ENCODE data around the gene SESN2. TPM values are rescaled to one million over a fixed set of nuclear protein-coding genes. Genes with fewer than 3 reads are reported as not detected.

SESN2 gene
- total and polyA plus RNA-seq, 2 donors from 2014 or later = 19.4 to 22.7 TPM

DNA sequence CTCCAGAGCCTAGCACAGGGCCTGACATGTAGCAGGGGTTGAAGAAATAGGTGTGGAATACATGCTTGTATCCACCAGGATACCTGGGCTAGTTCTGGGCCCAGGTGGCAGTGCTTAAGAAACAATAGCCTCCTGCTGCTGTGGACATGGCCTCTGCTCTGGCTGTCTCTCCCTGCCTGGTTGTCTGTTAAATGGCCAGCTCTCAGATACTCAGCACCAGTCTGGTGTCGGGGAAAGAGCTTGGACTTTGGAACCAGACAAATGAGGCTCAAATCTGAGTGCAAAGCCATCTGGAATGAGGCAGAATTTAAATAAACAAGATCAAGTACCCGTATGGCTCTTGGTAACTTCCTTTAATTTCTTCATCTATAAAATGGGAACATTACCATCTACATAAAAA lies 31.5 kb downstream of the SESN2 start:
- Histone ChIP-seq H3K36me3 (ENCODE audit: control insufficient read depth in 2 of 3, insufficient read depth in 3 of 3, low read length in 3 of 3) (no peaks in the 10 kb centered on the region), H3K4me3 (ENCODE audit: low read length in 3 of 3) (no peak overlapping the region), H3K9me3 (ENCODE audit: control insufficient read depth in 2 of 3, insufficient read depth in 1 of 3, low read length in 3 of 3) (no peaks in the 10 kb centered on the region), H3K9ac (ENCODE audit: low read length in 3 of 3) (no peak overlapping the region), H3K27ac (ENCODE audit: low read depth in 2 of 2, low read length in 2 of 2) (peak overlapping the region; percentile 3 to 7), H3K4me1 (ENCODE audit: control insufficient read depth in 2 of 3, insufficient read depth in 2 of 3, low read depth in 1 of 3, low read length in 3 of 3) (no peaks in the 10 kb centered on the region), H3K27me3 (ENCODE audit: control insufficient read depth, insufficient read depth, low read length) (no peaks in the 10 kb centered on the region)
- FAIRE-seq = no peak
- TF ChIP-seq, protein P1, sequence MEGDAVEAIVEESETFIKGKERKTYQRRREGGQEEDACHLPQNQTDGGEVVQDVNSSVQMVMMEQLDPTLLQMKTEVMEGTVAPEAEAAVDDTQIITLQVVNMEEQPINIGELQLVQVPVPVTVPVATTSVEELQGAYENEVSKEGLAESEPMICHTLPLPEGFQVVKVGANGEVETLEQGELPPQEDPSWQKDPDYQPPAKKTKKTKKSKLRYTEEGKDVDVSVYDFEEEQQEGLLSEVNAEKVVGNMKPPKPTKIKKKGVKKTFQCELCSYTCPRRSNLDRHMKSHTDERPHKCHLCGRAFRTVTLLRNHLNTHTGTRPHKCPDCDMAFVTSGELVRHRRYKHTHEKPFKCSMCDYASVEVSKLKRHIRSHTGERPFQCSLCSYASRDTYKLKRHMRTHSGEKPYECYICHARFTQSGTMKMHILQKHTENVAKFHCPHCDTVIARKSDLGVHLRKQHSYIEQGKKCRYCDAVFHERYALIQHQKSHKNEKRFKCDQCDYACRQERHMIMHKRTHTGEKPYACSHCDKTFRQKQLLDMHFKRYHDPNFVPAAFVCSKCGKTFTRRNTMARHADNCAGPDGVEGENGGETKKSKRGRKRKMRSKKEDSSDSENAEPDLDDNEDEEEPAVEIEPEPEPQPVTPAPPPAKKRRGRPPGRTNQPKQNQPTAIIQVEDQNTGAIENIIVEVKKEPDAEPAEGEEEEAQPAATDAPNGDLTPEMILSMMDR (IDR thresholded peaks at IDR 0.05; ENCODE audit: borderline replicate concordance, extremely low read depth, insufficient read depth) = no peak
- intact Hi-C loops (cut with DNase I) = no loop called here
- DNase-seq = peak in 3 of 5 donors; percentile 20 to 57 (median 23)

DNA sequence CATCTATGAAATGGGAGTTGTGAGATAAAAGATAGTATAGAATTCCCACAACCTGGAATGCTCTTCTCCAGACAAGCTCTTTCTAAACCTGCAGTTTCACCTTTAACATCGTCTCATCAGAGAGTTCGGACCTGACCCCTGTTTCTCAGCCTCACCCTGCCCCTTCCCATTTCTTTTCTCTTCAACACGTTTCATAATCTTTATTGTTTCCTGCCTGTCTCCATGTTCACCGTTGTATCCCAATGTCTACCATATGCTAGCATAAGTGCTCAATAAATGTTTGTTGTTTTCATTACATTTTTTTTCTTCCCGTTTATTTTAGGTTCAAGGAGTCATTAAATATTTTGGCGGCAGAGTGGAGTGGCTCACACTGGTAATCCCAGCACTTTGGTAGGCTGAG lies 32.4 kb downstream of the SESN2 start:
- Histone ChIP-seq H3K4me1 (ENCODE audit: control insufficient read depth in 2 of 3, insufficient read depth in 2 of 3, low read depth in 1 of 3, low read length in 3 of 3) (peaks cover 0 to 4% (median 2%) of the 10 kb centered on the region in 3 donors), H3K4me3 (ENCODE audit: low read length in 3 of 3) (no peak overlapping the region), H3K9ac (ENCODE audit: low read length in 3 of 3) (no peak overlapping the region), H3K36me3 (ENCODE audit: control insufficient read depth in 2 of 3, insufficient read depth in 3 of 3, low read length in 3 of 3) (no peaks in the 10 kb centered on the region), H3K27me3 (ENCODE audit: control insufficient read depth, insufficient read depth, low read length) (no peaks in the 10 kb centered on the region), H3K27ac (ENCODE audit: low read depth in 2 of 2, low read length in 2 of 2) (no peak overlapping the region), H3K9me3 (ENCODE audit: control insufficient read depth in 2 of 3, insufficient read depth in 1 of 3, low read length in 3 of 3) (no peaks in the 10 kb centered on the region)
- TF ChIP-seq, protein P1 (IDR thresholded peaks at IDR 0.05; ENCODE audit: borderline replicate concordance, extremely low read depth, insufficient read depth) = no peak
- intact Hi-C loops (cut with DNase I) = no loop called here
- no peak for DNase-seq
- no peak for FAIRE-seq

DNA sequence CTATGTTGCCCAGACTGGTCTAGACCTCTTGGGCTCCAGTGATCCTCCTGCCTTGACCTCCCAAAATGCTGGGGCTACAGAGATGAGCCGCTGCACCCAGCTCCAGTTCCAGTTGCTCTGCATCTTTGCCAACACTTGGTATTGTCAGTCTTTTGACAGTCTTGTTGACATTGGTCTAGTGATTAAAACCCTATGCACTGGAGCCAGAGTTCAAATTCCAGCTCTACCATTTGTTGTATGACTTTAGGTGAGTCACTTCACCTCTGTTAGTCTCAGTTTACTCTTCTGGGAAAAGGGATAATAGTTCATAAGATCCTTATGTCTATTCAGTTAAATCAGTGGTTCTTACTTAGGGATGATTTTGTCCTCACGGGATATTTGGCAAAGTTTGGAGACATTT lies 36.6 kb downstream of the SESN2 start:
- intact Hi-C loops (cut with DNase I) = no loop called here
- Histone ChIP-seq H3K4me3 (ENCODE audit: low read length in 3 of 3) (no peak overlapping the region), H3K9me3 (ENCODE audit: control insufficient read depth in 2 of 3, insufficient read depth in 1 of 3, low read length in 3 of 3) (no peaks in the 10 kb centered on the region), H3K27ac (ENCODE audit: low read depth in 2 of 2, low read length in 2 of 2) (peak overlapping the region in 1 of 2 donors; percentile 18), H3K4me1 (ENCODE audit: control insufficient read depth in 2 of 3, insufficient read depth in 2 of 3, low read depth in 1 of 3, low read length in 3 of 3) (peaks cover 5 to 7% (median 6%) of the 10 kb centered on the region in 3 donors), H3K9ac (ENCODE audit: low read length in 3 of 3) (no peak overlapping the region), H3K36me3 (ENCODE audit: control insufficient read depth in 2 of 3, insufficient read depth in 3 of 3, low read length in 3 of 3) (no peaks in the 10 kb centered on the region), H3K27me3 (ENCODE audit: control insufficient read depth, insufficient read depth, low read length) (no peaks in the 10 kb centered on the region)
- FAIRE-seq (no peak), DNase-seq (peak in 1 of 5 donors; percentile 4)
- TF ChIP-seq, protein P1 (IDR thresholded peaks at IDR 0.05; ENCODE audit: borderline replicate concordance, extremely low read depth, insufficient read depth) = no peak
